GM12878 (cell line): ENCODE measurements around the gene SLC15A4. TPM values are rescaled to one million over a fixed set of nuclear protein-coding genes. Genes with fewer than 3 reads are reported as not detected.
A peak's percentile ranks its signal among the peaks of the same experiment; 100 is the strongest.

Experiments
- ATAC-seq: fragments of 200-7000 bp; cut with Tn5 transposase; 3 replicates; pipeline ENCODE4 v1.9.1; 2020; ENCODE audit warnings: mild to moderate bottlenecking, moderate library complexity
- BruUV-seq: library from RNA; stranded (reverse); fragments of 400-500 nt; replicated peaks from 2 replicates; lab custom pipeline; 2021; lab: Mats Ljungman, UMichigan
- CTCF ChIA-PET: fragments of 300-600 bp; sonication (Branson Sonifier 250); formaldehyde crosslinking; extraction: SDS; loops from one replicate; lab custom pipeline; 2021; ENCODE audit warnings: inconsistent platforms; lab: Yijun Ruan, JAX
- POLR2A ChIA-PET: fragments of 350-600 bp; formaldehyde crosslinking; extraction: SDS; loops from one replicate; lab custom pipeline; 2021; ENCODE audit warnings: inconsistent platforms; lab: Charles Lee
- RAD21 ChIA-PET: fragments of 300-600 bp; sonication (Branson Sonifier 250); formaldehyde crosslinking; loops from one replicate; lab custom pipeline; 2023; ENCODE audit warnings: antibody characterized with exemption; ENCODE audit not compliant: unreplicated experiment; lab: Charles Lee
- SMC1A ChIA-PET: fragments of 300-600 bp; sonication (Branson Sonifier 250); formaldehyde crosslinking; loops from one replicate; lab custom pipeline; 2023; ENCODE audit not compliant: unreplicated experiment, uncharacterized antibody; lab: Charles Lee
- DNase-seq: peaks from one replicate; pipeline ENCODE4 v3.0.0-alpha.2; 2011; ENCODE audit warnings: low read depth, low spot score
- FAIRE-seq: peaks from 3 replicates; lab custom pipeline; 2011; peaks lifted over from hg19 to GRCh38; lab: Jason Lieb, UNC
- H2AFZ ChIP-seq: 2 replicates; pipeline ENCODE4 v1.6.0; 2011; ENCODE audit warnings: low read depth, low read length, control low read depth; ENCODE audit not compliant: control insufficient read depth
- H3K27ac ChIP-seq: 2 replicates; pipeline ENCODE4 v1.5.1; 2011; ENCODE audit warnings: control low read depth; ENCODE audit not compliant: control insufficient read depth, insufficient read depth
- H3K27me3 ChIP-seq, 2 experiments: replicated peaks in 1 of 2; 2 replicates each; pipeline versions ENCODE4 v1.6.0 to v1.6.1; 2011; ENCODE audit warnings: low read length in 1 of 2; ENCODE audit not compliant: control insufficient read depth in 2 of 2, insufficient read depth in 2 of 2
- H3K36me3 ChIP-seq, 2 experiments: 2 replicates each; pipeline ENCODE4 v1.5.1; 2011; ENCODE audit warnings: low read length in 1 of 2; ENCODE audit not compliant: control insufficient read depth in 2 of 2, insufficient read depth in 2 of 2
- H3K4me1 ChIP-seq: 2 replicates; pipeline ENCODE4 v1.6.1; 2011; ENCODE audit warnings: mild to moderate bottlenecking, low read length, moderate library complexity, mixed read lengths; ENCODE audit not compliant: control insufficient read depth, insufficient read depth
- H3K4me2 ChIP-seq: 2 replicates; pipeline ENCODE4 v1.6.0; 2011; ENCODE audit warnings: control low read depth; ENCODE audit not compliant: control insufficient read depth, insufficient read depth
- H3K4me3 ChIP-seq: fragments of 200-600 bp; sonication (generic); 2 replicates; pipeline ENCODE4 v1.5.1; 2016
- H3K79me2 ChIP-seq: 2 replicates; pipeline ENCODE4 v1.6.0; 2011; ENCODE audit warnings: low read length; ENCODE audit not compliant: control insufficient read depth, insufficient read depth
- H3K9ac ChIP-seq: 2 replicates; pipeline ENCODE4 v1.8.0; 2011; ENCODE audit warnings: low read length, control low read depth, mixed read lengths; ENCODE audit not compliant: control insufficient read depth, insufficient read depth
- H3K9me3 ChIP-seq: replicated peaks from 3 replicates; pipeline ENCODE4 v1.5.1; 2011; ENCODE audit warnings: mild to moderate bottlenecking, low read length; ENCODE audit not compliant: control insufficient read depth, insufficient read depth
- H4K20me1 ChIP-seq: 2 replicates; pipeline ENCODE4 v1.6.0; 2011; ENCODE audit not compliant: control insufficient read depth, insufficient read depth
- CBX5 ChIP-seq: sonication (generic); IDR thresholded peaks from 2 replicates; pipeline ENCODE4 v1.6.1; 2016; ENCODE audit warnings: low read depth, moderate library complexity, mild to moderate bottlenecking, inconsistent platforms
- EED ChIP-seq: sonication (generic); IDR thresholded peaks from 2 replicates; pipeline ENCODE4 v1.6.1; 2016; ENCODE audit warnings: antibody characterized with exemption, low read depth
- EZH2 ChIP-seq: IDR thresholded peaks from 2 replicates; pipeline ENCODE4 v1.6.1; 2012; ENCODE audit warnings: low read depth, mild to moderate bottlenecking, control low read depth, inconsistent platforms, low read length, borderline replicate concordance; ENCODE audit not compliant: control insufficient read depth
- FOXM1 ChIP-seq: IDR thresholded peaks from 2 replicates; pipeline ENCODE4 v1.6.1; 2012; ENCODE audit warnings: low read depth, mild to moderate bottlenecking, inconsistent platforms, low read length, moderate library complexity
- IKZF2 ChIP-seq, 2 experiments: fragments of 450-650 bp; IDR thresholded peaks; 2 replicates each; pipeline ENCODE4 v1.6.1; 2017; ENCODE audit warnings: mild to moderate bottlenecking in 2 of 2, moderate library complexity in 2 of 2
- POU2F2 ChIP-seq: IDR thresholded peaks from 3 replicates; pipeline ENCODE4 v1.6.1; 2011; ENCODE audit warnings: low read depth, mild to moderate bottlenecking, low read length, borderline replicate concordance
- RAD51 ChIP-seq: fragments of 450-650 bp; IDR thresholded peaks from 2 replicates; pipeline ENCODE4 v1.6.1; 2016; ENCODE audit warnings: moderate library complexity, mild to moderate bottlenecking, inconsistent platforms
- SUZ12 ChIP-seq: fragments of 200-600 bp; sonication (generic); IDR thresholded peaks from one replicate; pipeline ENCODE4 v1.6.1; 2018; ENCODE audit warnings: antibody characterized with exemption, mild to moderate bottlenecking; ENCODE audit not compliant: unreplicated experiment
- ZNF24 ChIP-seq: fragments of 450-650 bp; IDR thresholded peaks from 2 replicates; pipeline ENCODE4 v1.6.1; 2017; ENCODE audit warnings: antibody characterized with exemption, mild to moderate bottlenecking
- WGBS: methylation state at CpG from one replicate; pipeline ENCODE4 v1.1.6; 2016; ENCODE audit warnings: low lambda C conversion rate; ENCODE audit not compliant: insufficient replicate concordance, insufficient coverage; ENCODE audit errors: missing lambda C conversion rate; 5-methylcytosine and 5-hydroxymethylcytosine counted together
- in situ Hi-C: fragments of 300-500 bp; cut with MboI; formaldehyde crosslinking; loops from 9 replicates; pipeline ENCODE4 v1.14.3; 2018; ENCODE audit warnings: mixed read lengths
- intact Hi-C: fragments of 100-400 bp; cut with micrococcal nuclease; formaldehyde crosslinking; loops from one replicate; pipeline ENCODE4 v1.14.2; 2022; ENCODE audit not compliant: unreplicated experiment
- polyA plus RNA-seq, 11 experiments: library from polyadenylated mRNA; depleted of rRNA in 4 of 11; unstranded in 6 of 11; stranded (reverse) in 5 of 11; fragments of >200 nt; fragmentation: Nextera tagmentation in 4 of 11; fragmentation: Illumina TruSeq in 1 of 11; extraction: Ambion mirVana in 4 of 11; extraction: Trizol in 1 of 11; gene quantifications; 1 replicate in 1 of 11; 2 replicates in 10 of 11; pipeline versions ENCODE4 v1.2.1 to v1.2.3, GENCODE V29; 2011 to 2016; ENCODE audit warnings: inconsistent platforms in 2 of 11, missing spikeins in 2 of 11, low read depth in 1 of 11
- total RNA-seq, 4 experiments: library from RNA; depleted of rRNA in 3 of 4; stranded (reverse); fragments of >200 nt in 3 of 4; fragmentation: Illumina TruSeq in 1 of 4; extraction: Trizol in 1 of 4; gene quantifications; 2 replicates each; pipeline versions ENCODE4 v1.2.1 to v1.2.3, GENCODE V29; 2013 to 2021

The SLC15A4 gene
- total and polyA plus RNA-seq, 10 of the 15 experiments (the other 5 are each of a cell fraction or from before 2014, with no cell fraction given), result 12.7 to 257 (median 36.6) TPM

DNA sequence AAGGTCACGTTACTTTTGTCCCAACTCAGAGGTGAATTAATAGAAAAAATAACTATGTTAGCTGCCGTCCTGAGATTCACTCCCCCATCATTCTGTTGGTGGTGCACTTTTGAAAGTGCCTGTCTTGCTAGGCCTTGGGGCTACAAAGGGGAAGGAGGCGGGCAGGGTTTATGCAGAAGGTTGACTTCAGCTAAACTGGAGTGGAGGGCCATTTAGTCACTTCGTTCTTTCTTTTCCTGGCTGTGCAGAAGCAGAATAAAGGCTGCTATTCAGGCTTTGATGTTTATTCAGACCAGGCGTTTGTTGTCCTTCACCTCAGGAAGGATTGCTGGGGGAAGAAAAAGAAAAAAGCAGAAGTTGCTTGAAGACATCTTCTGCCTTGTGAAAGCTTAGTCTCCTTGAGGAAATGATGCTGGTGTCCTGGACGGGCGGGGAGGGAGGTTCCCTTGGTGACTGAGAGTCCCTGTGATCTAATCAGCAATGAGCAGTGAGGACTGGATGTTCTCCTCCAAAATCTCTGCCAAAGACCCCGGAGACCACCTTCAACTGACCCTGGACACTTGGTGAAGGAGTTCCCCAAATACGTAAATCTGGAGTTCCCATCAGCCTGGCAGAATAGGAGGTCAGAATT is 33.5 kb upstream of the SLC15A4 start:
- DNase-seq (peak; percentile 31), FAIRE-seq (no peak), ATAC-seq (peak; percentile 17)
- in situ Hi-C loops (no loop called here), intact Hi-C loops (loop anchor here (2.0 kb wide), 1 partner anchor 58 kb away; no protein-coding TSS in a partner anchor)
- Histone ChIP-seq H3K27me3 (no peaks in the 10 kb centered on the region), H3K79me2 (no peaks in the 10 kb centered on the region; the same call in 1 of the 2 replicates), H3K4me2 (no peak overlapping the region), H4K20me1 (no peaks in the 10 kb centered on the region), H3K36me3 (no peaks in the 10 kb centered on the region; a peak in 1 of 4 replicates), H3K4me3 (no peak overlapping the region), H2AFZ (no peak overlapping the region), H3K27ac (no peak overlapping the region), H3K9ac (no peak overlapping the region), H3K4me1 (peaks cover 11% of the 10 kb centered on the region; the same call in 1 of the 2 replicates), H3K9me3 (no peaks in the 10 kb centered on the region; the same call in 2 of the 3 replicates)
- RAD21 ChIA-PET, result interaction anchor here (0.6 to 3.4 kb wide), 12 partner anchors 17 to 112 kb away, joined by 3 to 16 read pairs (median 4); partner anchors contain the start of gene SLC15A4
- POLR2A ChIA-PET, result interaction anchor here (0.6 to 2.9 kb wide), 8 partner anchors 11 to 237 kb away, joined by 3 to 15 read pairs (median 6); partner anchors contain the start of gene SLC15A4
- TF ChIP-seq EZH2, result no peak
- TF ChIP-seq ZNF24, result no peak
- no peak for TF ChIP-seq EED
- TF ChIP-seq FOXM1, result 0 out of 2 replicates have a peak, but pooled peaks have one; percentile 2
- TF ChIP-seq POU2F2, result peak; percentile 79; the same call in 2 of the 3 replicates
- no peak for TF ChIP-seq SUZ12
- TF ChIP-seq RAD51, result no peak
- TF ChIP-seq IKZF2 (IDR thresholded peaks at IDR 0.05), result 0 out of 4 replicates have a peak, but pooled peaks of 1 of the 2 experiments have one; percentile 9
- TF ChIP-seq CBX5, result no peak
- CTCF ChIA-PET, result interaction anchor here (0.9 to 2.4 kb wide), 14 partner anchors 15 to 112 kb away, joined by 3 to 12 read pairs (median 4); no protein-coding TSS in a partner anchor
- SMC1A ChIA-PET, result interaction anchor here (0.7 to 4.4 kb wide), 19 partner anchors 8 to 151 kb away, joined by 3 to 19 read pairs (median 4); no protein-coding TSS in a partner anchor
- BruUV-seq, result no TSS peak
- 53% methylated on average over 9 of the region's 9 CpGs for WGBS
